Stimulated activated CD4-positive, alpha-beta T cell treated with anti-CD3 and anti-CD28 coated beads, Interleukin-2, amount 100 ng/mL, for 4 hours (primary cell): ENCODE measurements around the gene MMP23B.
"Not testable (repeated sequence)": the region's sequence is repeated elsewhere in the genome, so short reads cannot be mapped to it uniquely, and the experiment has no call there.

Experiments used
- DNase-seq: peaks from one replicate; pipeline ENCODE4 v3.0.0-alpha.2; 2020; ENCODE audit warnings: low read depth

The MMP23B gene

DNA sequence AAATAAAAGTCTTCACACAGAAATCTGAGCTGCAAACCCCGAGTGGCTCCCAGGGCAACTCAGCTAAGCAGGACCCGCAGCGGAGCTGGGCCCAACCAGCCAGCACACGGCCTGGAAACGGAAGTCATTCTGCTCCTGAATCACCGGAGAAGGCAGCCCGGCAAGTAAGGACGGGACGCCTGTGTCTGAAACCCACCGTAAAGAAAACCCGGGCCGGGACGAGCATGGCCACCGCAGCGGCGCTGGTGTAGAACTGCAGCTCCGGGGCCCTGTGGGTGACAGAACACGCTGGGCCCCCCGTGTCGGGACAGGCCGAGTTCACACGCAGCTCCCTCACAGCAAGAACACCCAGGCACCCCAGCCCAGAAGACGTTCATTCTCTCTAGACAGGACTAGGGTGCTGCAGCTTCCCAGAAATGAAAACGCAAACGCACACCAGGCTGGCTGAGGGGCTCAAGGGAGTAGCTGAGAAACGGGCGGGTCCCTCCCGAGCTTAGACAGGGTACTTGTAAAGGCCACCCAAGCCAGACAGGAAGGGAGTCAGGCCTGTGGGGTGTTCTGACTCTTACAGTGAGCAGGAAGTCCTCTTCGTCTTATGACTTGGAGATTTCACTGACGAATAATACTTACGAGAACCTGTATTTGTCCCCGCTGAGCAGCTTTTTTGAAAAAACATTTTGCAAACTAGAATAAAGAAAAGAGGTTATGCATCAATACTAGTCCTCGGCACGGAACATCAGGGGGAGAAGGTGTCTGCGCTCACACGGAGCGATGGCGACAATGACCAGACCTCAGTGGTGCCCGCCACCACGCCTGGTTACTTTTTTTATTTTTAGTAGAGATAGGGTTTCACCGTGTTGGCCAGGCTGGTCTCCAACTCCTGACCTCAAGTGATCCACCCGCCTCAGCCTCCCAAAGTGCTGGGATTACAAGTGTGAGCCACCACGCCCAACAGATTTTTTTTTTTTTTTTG lies 37.8 kb downstream of the MMP23B start:
- DNase-seq: no peak

DNA sequence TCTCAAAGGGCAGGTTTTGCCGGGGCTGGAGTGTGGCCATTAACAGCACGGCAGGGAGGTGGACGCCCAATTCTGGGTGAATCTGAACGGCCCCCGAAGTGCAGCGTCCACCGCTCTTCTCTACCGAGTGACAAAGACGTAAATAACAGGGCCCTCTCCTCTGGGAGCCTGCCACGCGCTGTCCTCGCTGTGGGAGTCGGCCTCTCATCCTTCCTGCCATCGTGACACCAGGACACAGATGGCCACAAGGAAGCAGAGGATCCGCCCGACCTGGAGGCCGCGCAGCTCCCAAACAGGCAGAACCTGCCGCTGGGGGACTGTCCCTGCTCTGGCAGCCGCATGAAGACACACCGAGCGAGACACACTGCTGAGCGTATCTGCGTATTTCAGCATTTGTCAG lies 38.9 kb downstream of the MMP23B start:
- DNase-seq: no peak

DNA sequence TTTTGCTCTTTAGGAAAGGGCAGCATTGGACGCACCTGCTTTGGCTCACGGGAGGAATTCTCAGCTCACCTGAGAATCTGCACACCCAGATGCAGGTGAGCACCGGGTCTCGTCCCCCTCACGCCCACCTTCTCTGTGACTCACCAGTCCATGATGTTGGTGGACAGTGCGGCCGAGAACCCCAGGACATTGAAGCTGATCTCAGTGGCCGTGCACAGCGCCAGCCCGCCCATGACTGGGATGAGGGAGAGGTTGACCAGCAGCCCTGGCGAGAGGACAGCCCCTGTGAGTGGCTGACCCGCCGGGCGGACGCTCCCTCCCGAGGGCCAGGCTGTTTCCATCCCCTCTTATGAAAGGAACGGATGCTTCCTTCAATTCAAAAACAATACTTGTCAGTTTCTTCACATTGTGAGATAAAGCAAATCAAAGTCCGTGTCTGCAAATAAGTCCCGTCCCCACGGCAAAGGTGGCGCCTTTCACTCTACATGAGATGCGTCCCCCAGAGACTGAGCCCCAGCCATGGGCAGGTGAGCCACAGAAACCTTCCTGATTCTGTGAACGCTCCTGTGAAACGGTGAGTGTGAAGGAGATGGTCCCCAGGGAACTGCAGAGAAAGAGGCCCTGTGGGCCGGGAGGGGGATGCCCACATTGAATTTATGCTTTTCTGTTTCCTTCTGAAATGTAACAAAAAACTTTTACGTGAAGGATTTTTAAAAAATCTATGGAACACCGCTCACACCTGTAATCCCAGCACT lies 39.6 kb downstream of the MMP23B start:
- no peak for DNase-seq

DNA sequence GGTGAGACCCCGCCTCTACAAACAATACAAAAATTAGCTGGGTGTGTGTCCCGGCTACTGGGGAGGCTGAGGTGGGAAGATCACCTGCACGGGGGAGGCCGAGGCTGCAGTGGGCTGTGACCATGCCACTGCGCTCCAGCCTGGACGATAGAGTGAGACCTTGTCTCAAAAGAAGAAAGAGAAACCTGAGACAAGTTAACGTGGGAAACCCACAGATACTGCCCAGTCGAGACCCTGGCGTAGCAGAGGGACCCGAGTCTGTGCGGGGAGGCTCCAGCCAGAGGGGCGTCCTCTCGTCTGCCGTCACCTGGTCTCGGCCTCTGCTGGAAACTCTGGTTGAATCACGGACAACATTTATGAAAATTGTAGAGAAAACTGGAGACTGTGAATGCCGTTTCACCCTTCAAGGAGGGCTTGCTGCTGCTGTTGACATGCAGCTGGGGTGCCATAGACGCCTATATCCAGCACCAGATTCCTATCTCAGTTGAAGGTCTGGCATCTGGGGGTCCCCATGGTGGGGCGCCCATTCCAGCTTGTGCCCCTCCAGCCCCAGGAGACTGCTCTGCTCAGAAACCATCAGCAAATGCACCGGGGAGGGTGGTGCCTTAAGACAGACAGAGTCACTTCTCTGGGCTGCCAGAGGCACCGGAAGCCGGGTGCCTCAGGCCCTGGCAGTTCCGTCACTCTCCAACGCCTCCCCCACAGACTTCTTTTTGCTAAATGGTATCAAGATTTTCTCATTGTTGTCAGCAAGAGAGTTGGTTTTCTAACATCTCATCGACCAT lies 40.4 kb downstream of the MMP23B start:
- DNase-seq: no peak

DNA sequence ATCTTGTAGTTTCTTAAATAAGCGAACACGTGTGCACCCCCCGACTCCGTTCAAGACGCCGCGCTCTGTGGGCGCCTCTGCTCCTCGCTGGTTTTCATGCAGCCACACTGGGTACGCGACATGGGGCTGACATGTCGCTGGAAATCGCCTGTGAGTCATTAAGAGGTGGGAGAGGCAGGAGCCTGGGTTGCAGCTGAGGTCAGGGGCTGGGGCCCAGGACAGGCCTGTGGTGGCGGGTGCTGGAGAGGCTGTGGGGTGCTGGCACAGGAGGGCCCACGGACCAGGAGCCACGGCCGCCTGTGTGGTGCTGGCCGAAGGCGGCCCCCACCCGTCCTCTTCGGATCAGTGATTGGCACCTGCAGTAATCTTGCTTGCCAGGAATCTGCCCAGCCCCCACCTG lies 42.8 kb downstream of the MMP23B start:
- not testable (repeated sequence) for DNase-seq

DNA sequence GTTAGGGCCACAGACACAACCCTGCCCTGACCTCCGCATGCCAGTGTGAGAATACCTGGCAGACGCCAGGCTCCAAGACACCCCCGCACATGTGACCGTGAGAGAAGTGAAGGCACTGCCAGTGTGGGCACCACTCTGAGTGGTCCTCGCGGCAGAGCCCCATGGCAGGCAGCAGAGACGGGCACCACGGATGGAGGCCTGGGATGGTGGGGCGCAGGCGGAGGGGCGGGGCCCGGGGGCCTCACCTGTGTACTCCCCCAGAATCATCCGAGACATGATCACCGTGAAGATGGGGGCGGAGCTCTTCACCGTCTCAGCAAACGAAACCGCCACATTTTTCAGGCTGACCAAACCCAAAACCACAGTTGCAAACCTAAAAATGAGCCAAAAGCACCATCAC lies 43.2 kb downstream of the MMP23B start:
- not testable (repeated sequence) for DNase-seq

DNA sequence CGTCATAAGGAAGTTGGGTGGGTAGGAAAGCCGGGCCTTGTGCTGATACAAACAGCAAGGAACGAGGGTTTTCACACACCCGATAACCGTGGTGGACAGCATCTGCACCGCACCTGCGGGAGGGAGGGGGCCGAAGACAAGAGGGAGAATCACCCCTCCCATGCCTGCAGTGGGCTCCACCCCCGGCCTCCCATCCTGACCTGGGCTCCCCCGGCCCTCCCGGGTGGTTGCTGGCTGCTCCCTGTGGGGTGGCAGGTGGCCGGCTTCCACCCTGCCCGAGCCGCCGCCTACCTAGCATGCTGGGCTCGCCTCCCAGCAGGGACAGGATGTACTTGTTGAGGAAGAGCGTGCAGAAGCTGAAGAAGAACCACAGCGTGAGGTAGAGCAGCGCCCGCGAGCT lies 44.1 kb downstream of the MMP23B start:
- DNase-seq: not testable (repeated sequence)

DNA sequence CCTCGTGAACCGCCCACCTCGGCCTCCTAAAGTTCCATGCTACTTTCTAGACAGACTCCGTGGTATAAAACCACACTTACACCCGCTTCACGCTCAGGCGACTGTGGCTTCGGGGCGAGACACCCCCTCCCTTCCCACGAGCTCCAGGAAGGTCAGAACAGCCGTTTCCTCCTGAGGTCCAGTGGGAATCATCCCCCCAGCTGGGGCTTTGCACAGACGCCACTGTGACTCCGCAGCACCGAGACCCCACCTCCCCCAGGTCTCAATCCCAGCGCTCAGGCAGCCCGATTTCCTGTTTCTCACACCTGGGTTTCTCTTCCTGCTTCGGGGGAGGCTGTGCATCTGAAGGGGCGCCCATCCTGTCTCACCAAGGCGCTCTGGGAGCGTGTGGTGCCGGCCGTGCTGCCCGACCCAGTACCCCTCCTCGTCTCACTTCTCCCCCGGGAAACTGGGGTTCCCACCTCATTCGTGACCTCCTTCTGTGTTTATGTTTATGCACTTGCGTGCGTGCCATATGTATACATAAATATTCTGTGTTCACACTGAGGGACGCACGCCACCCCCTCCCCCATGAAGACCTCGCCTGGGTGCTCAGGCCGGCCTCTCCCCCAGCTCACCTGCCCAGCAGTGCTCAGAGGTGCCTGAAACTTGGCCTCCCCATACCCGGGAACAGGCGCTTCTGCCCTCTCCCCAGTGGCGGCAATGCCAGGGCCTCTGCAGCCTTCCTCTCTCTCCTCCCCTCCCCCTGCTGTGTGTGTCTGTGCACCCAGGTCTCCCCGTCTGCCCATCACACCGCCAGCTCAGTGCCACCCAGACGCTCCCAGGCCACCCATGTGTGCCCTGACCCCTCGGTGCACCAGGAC lies 46.0 kb downstream of the MMP23B start:
- DNase-seq: no peak

DNA sequence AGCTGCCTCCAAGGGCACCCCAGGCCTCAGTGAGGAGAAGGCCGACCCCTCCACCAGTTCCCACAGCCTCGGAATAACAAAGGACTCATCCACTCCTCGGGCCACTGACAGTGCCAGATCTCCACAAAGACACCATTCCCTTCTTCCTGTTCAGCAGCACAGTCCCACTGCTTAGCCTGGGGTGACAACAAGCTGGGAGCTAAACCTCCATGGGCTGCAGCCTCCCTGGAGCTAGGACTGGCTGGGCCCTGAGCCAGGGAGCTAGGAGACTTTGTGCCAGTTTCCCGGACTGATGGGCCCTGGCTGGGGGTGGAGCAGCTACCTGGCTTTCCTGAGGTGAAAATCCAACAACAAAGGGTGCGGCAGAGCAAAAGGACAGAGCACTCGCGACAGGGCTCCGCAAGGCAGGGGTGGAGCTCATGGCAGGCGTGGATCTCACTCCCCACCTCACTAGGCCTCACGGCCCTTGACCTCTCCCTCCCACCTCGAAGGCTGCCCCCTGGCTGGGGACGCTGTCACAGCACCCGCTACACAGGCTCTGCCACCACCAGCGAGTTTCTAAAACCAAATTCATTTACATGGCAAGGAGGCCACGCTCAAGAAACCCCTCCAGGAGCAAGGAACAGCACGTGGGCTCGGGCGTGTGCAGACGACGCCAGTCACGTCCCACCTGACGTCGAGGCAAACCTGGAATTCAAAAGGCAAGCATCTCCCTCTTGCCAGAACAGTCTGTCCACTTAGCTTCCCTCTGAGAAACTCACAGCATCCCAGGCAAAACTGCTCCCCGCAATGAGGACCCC lies 46.8 kb downstream of the MMP23B start:
- peak; percentile 30 for DNase-seq

DNA sequence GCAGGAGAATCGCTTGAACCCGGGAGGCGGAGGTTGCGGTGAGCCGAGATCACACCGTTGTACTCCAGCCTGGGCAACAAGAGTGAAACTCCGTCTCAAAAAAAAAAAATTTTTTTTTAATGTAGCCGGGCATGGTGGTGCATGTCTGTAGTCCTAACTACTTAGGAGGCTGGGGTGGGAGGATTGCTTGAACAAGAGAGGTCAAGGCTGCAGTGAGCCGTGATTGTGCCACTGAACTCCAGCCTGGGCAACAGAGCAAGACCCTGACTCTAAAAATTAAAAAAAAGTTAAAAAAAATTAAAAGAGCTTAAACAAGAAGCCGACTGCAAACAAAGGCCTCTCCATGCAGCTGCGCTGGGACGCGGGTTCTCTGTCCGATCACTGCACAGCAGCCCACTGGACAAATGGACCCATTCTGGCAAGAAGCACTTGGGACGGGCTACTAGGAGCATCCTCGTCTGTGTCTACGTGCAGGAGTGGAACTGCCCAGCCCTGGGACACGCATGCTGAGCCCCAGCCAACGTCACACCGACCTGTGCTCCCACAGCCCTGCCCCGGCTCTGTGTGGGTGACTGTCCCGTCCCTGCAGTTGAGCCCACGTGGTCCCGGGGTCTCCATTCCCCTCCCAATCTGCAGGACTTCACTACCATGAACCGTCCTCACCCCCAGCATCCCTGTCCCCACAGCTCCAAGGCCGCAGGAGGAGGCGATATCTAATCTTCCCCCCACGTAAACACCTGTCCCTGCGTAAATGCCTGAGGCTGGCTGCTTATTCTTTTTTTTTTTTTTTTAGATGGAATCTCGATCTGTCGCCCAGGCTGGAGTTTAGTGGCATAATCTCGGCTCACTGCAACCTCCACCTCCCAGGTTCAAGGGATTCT lies 48.3 kb downstream of the MMP23B start:
- no peak for DNase-seq

DNA sequence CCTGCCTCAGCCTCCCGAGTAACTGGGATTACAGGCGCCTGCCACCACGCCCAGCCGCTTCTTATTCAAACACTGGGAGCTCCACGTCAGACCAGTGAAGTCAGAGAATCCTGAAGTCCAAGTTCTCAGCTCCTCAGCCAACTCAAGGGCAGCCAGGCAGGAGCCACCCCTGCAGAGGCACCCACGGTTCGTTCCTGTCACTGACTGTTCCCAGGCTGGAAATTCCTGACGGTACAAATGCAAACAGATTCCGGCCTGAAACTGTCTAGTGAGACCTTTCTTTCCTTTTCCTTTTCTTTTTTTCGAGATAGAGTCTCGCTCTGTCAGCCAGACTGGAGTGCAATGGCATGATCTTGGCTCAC lies 48.9 kb downstream of the MMP23B start:
- DNase-seq: no peak

DNA sequence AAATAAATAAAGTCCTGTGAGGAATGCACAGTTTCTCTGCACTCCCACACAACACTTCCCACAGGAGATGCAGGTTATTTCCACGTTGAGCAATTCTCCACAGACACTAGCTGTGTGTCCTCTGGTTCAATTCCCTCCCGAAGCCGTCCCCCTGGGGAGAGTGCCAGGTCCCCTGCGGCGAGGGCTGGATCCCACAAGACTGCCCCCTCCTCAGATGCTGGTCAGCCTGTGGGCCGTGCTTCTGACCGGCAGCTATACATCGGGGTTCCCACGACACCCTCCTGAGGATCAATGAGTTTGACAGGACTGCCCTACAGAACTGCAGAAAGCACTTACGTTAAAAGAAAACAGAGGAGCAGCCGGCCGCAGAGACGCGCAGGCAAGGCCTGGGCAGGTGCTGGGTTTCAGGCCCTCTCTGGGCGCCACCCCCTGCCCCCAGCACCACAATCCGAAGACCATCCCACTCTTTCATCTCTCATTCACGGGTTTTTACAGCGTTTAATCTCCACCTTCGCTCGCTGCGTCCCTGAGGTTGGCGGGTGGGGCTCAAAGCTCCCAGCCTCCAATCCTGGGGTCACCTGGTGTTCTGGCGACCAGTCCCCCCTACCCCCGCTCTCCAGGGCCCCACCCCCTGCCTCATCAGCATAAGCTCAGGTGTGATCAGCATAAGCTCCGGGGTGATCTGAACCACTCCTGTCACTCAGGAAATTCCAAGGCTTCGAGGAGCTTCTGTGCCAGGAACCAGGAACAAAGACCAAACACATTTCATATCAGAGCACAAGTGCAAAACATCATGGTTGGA lies 51.3 kb downstream of the MMP23B start:
- DNase-seq: no peak
